Measurements from ENCODE around the gene ARL6IP4.

The ARL6IP4 gene

DNA sequence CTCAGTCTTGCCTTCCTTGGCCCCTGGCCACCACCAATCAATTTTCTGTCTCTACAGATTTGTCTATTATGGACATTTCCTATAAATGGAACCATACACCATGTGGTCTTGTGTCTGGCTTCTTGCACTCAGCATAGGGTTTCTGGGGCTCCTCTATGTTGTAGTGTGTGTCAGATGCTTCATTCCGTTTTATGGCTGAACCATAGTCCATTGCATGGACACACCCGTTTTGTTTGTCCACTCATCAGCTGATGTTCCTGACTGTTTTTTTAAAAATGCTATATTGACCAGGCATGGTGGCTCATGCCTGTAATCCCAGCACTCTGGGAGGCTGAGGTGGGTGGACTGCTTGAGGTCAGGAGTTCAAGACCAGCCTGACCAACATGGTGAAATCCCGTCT lies 21.0 kb downstream of the ARL6IP4 start:
- H3K36me3 ChIP-seq, result peaks cover 0 to 39% (median 7%) of the 10 kb centered on the region in 11 experiments; a peak in 9 of 22 replicates
- H3K4me3 ChIP-seq, result no peak overlapping the region
- peak overlapping the region in 1 of 11 experiments; percentile 49; a peak in 1 of 22 replicates for H3K9ac ChIP-seq
- TF ChIP-seq Cebpa-rat (IDR thresholded peaks at IDR 0.05), result no peak
- H3K27me3 ChIP-seq, result peaks cover 0 to 5% (median 0%) of the 10 kb centered on the region in 11 experiments; a peak in 1 of 22 replicates
- no peak overlapping the region for H3K27ac ChIP-seq
- H3K4me1 ChIP-seq, result peaks cover 16 to 43% (median 31%) of the 10 kb centered on the region in 10 experiments
- peaks cover 0 to 57% (median 10%) of the 10 kb centered on the region in 11 experiments; a peak in 13 of 22 replicates for H4K20me1 ChIP-seq
- H3K4me2 ChIP-seq, result peak overlapping the region in 8 of 11 experiments; percentile 74 to 99 (median 92); a peak in 16 of 22 replicates
- no peaks in the 10 kb centered on the region for H3K9me3 ChIP-seq (replicated peaks in 1 of 11)

GRCh38 chr12:123003257-123003656 lies 22.8 kb downstream of the ARL6IP4 start:
- H4K20me1 ChIP-seq, result peaks cover 0 to 47% (median 8%) of the 10 kb centered on the region in 11 experiments; a peak in 12 of 22 replicates
- no peak overlapping the region for H3K4me2 ChIP-seq
- H3K4me1 ChIP-seq, result peaks cover 16 to 36% (median 31%) of the 10 kb centered on the region in 10 experiments
- peaks cover 0 to 40% (median 11%) of the 10 kb centered on the region in 11 experiments; a peak in 11 of 22 replicates for H3K36me3 ChIP-seq
- no peak overlapping the region for H3K4me3 ChIP-seq
- H3K27ac ChIP-seq, result no peak overlapping the region
- H3K27me3 ChIP-seq, result peaks cover 0 to 5% (median 0%) of the 10 kb centered on the region in 11 experiments; a peak in 1 of 22 replicates
- H3K9me3 ChIP-seq (replicated peaks in 1 of 11), result no peaks in the 10 kb centered on the region
- TF ChIP-seq Cebpa-rat (IDR thresholded peaks at IDR 0.05), result no peak
- no peak overlapping the region for H3K9ac ChIP-seq

DNA sequence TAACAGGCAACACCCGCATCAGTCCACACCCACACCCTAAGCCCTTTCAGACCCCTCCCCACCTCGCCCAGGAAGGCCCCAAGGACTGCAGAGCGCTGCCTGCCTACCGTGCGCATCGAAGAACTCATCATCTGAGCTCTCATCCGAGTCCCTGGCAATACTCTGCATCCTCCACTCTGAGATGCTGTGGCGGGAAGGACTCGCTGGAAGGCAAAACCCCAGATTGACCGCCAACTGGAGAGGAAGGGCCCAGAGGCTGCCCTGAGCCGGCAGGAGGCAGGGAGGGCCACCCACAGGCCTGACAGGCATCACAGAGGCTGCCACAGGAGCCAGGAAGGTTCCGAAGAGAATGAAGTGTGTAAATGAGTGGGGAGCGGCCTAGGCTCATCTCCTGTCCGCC lies 23.8 kb downstream of the ARL6IP4 start:
- no peak for TF ChIP-seq Cebpa-rat (IDR thresholded peaks at IDR 0.05)
- H3K9me3 ChIP-seq (replicated peaks in 1 of 11), result no peaks in the 10 kb centered on the region
- H3K9ac ChIP-seq, result no peak overlapping the region
- H3K27me3 ChIP-seq, result peaks cover 0 to 5% (median 0%) of the 10 kb centered on the region in 11 experiments; a peak in 1 of 22 replicates
- H3K4me3 ChIP-seq, result no peak overlapping the region
- H3K4me2 ChIP-seq, result no peak overlapping the region
- H3K4me1 ChIP-seq, result peaks cover 16 to 33% (median 28%) of the 10 kb centered on the region in 10 experiments
- peaks cover 0 to 50% (median 22%) of the 10 kb centered on the region in 11 experiments; a peak in 11 of 22 replicates for H3K36me3 ChIP-seq
- peaks cover 0 to 38% (median 5%) of the 10 kb centered on the region in 11 experiments; a peak in 12 of 22 replicates for H4K20me1 ChIP-seq
- no peak overlapping the region for H3K27ac ChIP-seq

- Histone ChIP-seq H3K36me3 (peaks cover 0 to 59% (median 29%) of the 10 kb centered on the region in 11 experiments; a peak in 12 of 22 replicates), H3K9ac (no peak overlapping the region), H3K4me1 (peaks cover 8 to 24% (median 19%) of the 10 kb centered on the region in 10 experiments)
Observed at GRCh38 chr12:123005081-123005626, 24.7 kb downstream of the ARL6IP4 start.

DNA sequence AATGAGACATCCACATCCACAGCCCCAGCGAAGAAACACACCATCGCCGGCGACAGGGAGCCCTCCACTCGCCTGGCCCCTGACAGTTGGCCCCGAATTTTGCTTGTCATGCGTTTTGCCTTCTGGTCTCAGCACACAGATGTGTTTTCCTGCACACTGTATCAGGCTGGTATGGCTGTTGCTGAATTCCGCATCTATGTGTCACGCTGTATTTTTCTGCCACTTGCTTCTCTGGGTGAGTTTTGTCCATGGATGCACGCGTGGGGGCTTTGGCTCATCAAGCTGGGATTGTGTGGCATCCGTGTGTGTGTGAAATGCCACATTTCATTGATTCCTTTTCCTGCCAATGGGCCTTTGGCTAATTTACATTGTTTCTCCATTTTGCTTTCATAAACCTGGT lies 26.5 kb downstream of the ARL6IP4 start:
- H3K4me1 ChIP-seq, result peaks cover 0 to 11% (median 10%) of the 10 kb centered on the region in 10 experiments; a peak in 16 of 20 replicates
- no peak for TF ChIP-seq Cebpa-rat (IDR thresholded peaks at IDR 0.05)
- H3K4me2 ChIP-seq, result no peak overlapping the region
- H4K20me1 ChIP-seq, result peaks cover 0 to 13% (median 0%) of the 10 kb centered on the region in 11 experiments; a peak in 4 of 22 replicates
- no peaks in the 10 kb centered on the region for H3K9me3 ChIP-seq (replicated peaks in 1 of 11)
- no peaks in the 10 kb centered on the region for H3K27me3 ChIP-seq
- H3K27ac ChIP-seq, result no peak overlapping the region
- H3K4me3 ChIP-seq, result no peak overlapping the region
- no peak overlapping the region for H3K9ac ChIP-seq
- peaks cover 0 to 69% (median 36%) of the 10 kb centered on the region in 11 experiments; a peak in 13 of 22 replicates for H3K36me3 ChIP-seq

More at GRCh38 chr12:123005081-123005626, 24.7 kb downstream of the ARL6IP4 start:
- no peak overlapping the region for H3K4me3 ChIP-seq
- no peak overlapping the region for H3K27ac ChIP-seq
- H4K20me1 ChIP-seq, result peaks cover 0 to 29% (median 0%) of the 10 kb centered on the region in 11 experiments; a peak in 5 of 22 replicates
- H3K9me3 ChIP-seq (replicated peaks in 1 of 11), result no peaks in the 10 kb centered on the region
- no peak for TF ChIP-seq Cebpa-rat (IDR thresholded peaks at IDR 0.05)
- H3K4me2 ChIP-seq, result no peak overlapping the region
- H3K27me3 ChIP-seq, result no peaks in the 10 kb centered on the region

DNA sequence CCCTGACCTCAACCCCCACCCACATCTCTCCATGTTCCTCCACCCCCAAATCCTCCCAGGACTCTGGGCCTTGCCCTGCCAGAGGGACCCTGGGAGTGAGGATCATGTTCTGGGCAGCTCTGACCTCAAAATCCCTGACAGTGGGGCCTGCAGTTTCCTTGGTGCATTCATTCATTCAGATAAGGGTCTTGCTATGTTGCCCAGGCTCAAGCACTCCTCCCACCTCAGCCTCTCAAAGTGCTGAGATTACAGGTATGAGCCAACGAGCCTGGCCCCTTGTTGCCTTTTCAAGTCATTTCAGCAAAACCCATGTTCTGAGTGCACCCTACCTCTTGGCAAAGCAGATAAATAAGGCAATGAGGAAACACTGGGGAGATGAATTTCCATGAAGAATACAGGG lies 29.6 kb downstream of the ARL6IP4 start:
- TF ChIP-seq Cebpa-rat (IDR thresholded peaks at IDR 0.05), result no peak
- Histone ChIP-seq H4K20me1 (peaks cover 0 to 11% (median 0%) of the 10 kb centered on the region in 11 experiments; a peak in 3 of 22 replicates), H3K9ac (no peak overlapping the region), H3K36me3 (peaks cover 0 to 82% (median 54%) of the 10 kb centered on the region in 11 experiments; a peak in 13 of 22 replicates), H3K4me2 (no peak overlapping the region), H3K27me3 (no peaks in the 10 kb centered on the region), H3K4me1 (peaks cover 0 to 22% (median 13%) of the 10 kb centered on the region in 10 experiments; a peak in 16 of 20 replicates), H3K9me3 (replicated peaks in 1 of 11) (no peaks in the 10 kb centered on the region), H3K27ac (peak overlapping the region in 1 of 11 experiments; percentile 55; a peak in 1 of 22 replicates), H3K4me3 (no peak overlapping the region)

GRCh38 chr12:123010681-123011080 lies 30.2 kb downstream of the ARL6IP4 start:
- H3K9me3 ChIP-seq (replicated peaks in 1 of 11), result no peaks in the 10 kb centered on the region
- TF ChIP-seq Cebpa-rat (IDR thresholded peaks at IDR 0.05), result no peak
- H3K36me3 ChIP-seq, result peaks cover 0 to 77% (median 49%) of the 10 kb centered on the region in 11 experiments; a peak in 12 of 22 replicates
- no peak overlapping the region for H3K4me3 ChIP-seq
- no peaks in the 10 kb centered on the region for H3K27me3 ChIP-seq
- H3K27ac ChIP-seq, result peak overlapping the region in 4 of 11 experiments; percentile 18 to 55 (median 41); a peak in 5 of 22 replicates
- H4K20me1 ChIP-seq, result peaks cover 0 to 11% (median 0%) of the 10 kb centered on the region in 11 experiments; a peak in 3 of 22 replicates
- 0 out of 22 replicates have a peak overlapping the region, but pooled peaks of 1 of the 11 experiments have one; percentile 35 for H3K9ac ChIP-seq
- peaks cover 0 to 22% (median 13%) of the 10 kb centered on the region in 10 experiments; a peak in 16 of 20 replicates for H3K4me1 ChIP-seq
- H3K4me2 ChIP-seq, result no peak overlapping the region

DNA sequence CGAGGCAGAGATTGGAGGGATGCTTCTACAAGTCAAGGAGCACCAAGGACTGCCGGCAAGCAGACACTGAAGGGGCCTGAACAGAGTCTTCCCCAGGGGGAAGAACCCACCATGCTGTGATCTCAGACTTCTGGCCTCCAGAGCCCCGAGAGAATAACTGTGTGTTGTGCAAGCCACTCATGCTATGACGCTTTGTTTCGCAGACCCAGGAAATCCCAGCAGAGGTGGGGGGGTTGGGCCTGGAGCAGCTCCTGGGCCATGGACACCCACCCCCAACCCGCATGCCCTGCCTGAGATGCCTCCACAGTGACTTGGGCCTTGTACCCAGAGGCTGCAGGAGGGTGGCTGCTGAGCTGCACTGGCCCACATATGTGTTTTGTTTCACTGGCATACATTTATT lies 31.2 kb downstream of the ARL6IP4 start:
- H4K20me1 ChIP-seq, result peaks cover 0 to 11% (median 0%) of the 10 kb centered on the region in 11 experiments; a peak in 3 of 22 replicates
- H3K4me1 ChIP-seq, result peaks cover 0 to 22% (median 13%) of the 10 kb centered on the region in 10 experiments; a peak in 16 of 20 replicates
- peak overlapping the region in 5 of 11 experiments; percentile 18 to 55 (median 29); a peak in 7 of 22 replicates for H3K27ac ChIP-seq
- peak overlapping the region in 10 of 11 experiments; percentile 2 to 63 (median 50); a peak in 15 of 22 replicates for H3K4me2 ChIP-seq
- TF ChIP-seq Cebpa-rat (IDR thresholded peaks at IDR 0.05), result 0 out of 22 replicates have a peak, but pooled peaks of 1 of the 11 experiments have one; percentile 22
- peak overlapping the region in 1 of 11 experiments; percentile 14; a peak in 1 of 22 replicates for H3K9ac ChIP-seq
- no peak overlapping the region for H3K4me3 ChIP-seq
- H3K27me3 ChIP-seq, result no peaks in the 10 kb centered on the region
- peaks cover 0 to 73% (median 48%) of the 10 kb centered on the region in 11 experiments; a peak in 12 of 22 replicates for H3K36me3 ChIP-seq
- H3K9me3 ChIP-seq (replicated peaks in 1 of 11), result no peaks in the 10 kb centered on the region
